ENCODE data around the gene TANC2.

TANC2 gene

GRCh38 chr17:63001689-63002394, 35.8 kb downstream of the TANC2 start:
- DNase-seq (ENCODE audit: low read depth in 2 of 2): no peak

- DNase-seq (ENCODE audit: low read depth in 2 of 2): no peak
Observed at GRCh38 chr17:63002625-63003024, 36.6 kb downstream of the TANC2 start.

- DNase-seq (ENCODE audit: low read depth in 2 of 2): no peak
Observed at GRCh38 chr17:63015824-63016223, 49.8 kb downstream of the TANC2 start.

Data from stimulated activated CD4-positive, alpha-beta T cell treated with anti-CD3 and anti-CD28 coated beads, Interleukin-15, amount 100 ng/mL, for 48 hours (primary cell).